ENCODE results near the gene SETBP1. TPM values are rescaled to one million over a fixed set of nuclear protein-coding genes. Genes with fewer than 3 reads are reported as not detected.
A peak's percentile ranks its signal among the peaks of the same experiment; 100 is the strongest.

SETBP1 gene
- total RNA-seq, 1 donor from 2014 or later, result 12.0 TPM

GRCh38 chr18:44693030-44693784 lies 12.5 kb downstream of the SETBP1 start:
- no peaks in the 10 kb centered on the region for H3K27me3 ChIP-seq
- no peak overlapping the region for H2AFZ ChIP-seq (replicated peaks)
- H3K9me3 Mint-ChIP-seq, result peaks cover 28% of the 10 kb centered on the region
- no peak for DNase-seq (ENCODE audit: low spot score)
- TF ChIP-seq CTCF (IDR thresholded peaks at IDR 0.05) (no peak), EZH2 (IDR thresholded peaks at IDR 0.05) (no peak), EZH2phosphoT487 (IDR thresholded peaks at IDR 0.05) (no peak)
- H3K9ac ChIP-seq, result no peak overlapping the region
- H3K27ac Mint-ChIP-seq, result no peak overlapping the region
- H3K4me1 Mint-ChIP-seq, result peaks cover 27% of the 10 kb centered on the region
- H3K4me1 ChIP-seq, result peaks cover 22% of the 10 kb centered on the region
- no peaks in the 10 kb centered on the region for H3K9me3 ChIP-seq (ENCODE audit: low read depth)
- no peak overlapping the region for H3K4me2 ChIP-seq
- H4K20me1 ChIP-seq (ENCODE audit: low read depth), result peaks cover 30% of the 10 kb centered on the region
- no peaks in the 10 kb centered on the region for H3F3A ChIP-seq (ENCODE audit: low read depth)
- H3K36me3 Mint-ChIP-seq, result peaks cover 52% of the 10 kb centered on the region
- no peak overlapping the region for H3K27ac ChIP-seq
- no peak overlapping the region for H3K4me3 Mint-ChIP-seq
- H3K36me3 ChIP-seq, result no peaks in the 10 kb centered on the region
- no peaks in the 10 kb centered on the region for H3K27me3 Mint-ChIP-seq (ENCODE audit: insufficient read depth, low read depth)
- H3K4me3 ChIP-seq, result no peak overlapping the region
- peaks cover 78% of the 10 kb centered on the region for H3K79me2 ChIP-seq (ENCODE audit: low read depth)

GRCh38 chr18:44695503-44695902 lies 14.8 kb downstream of the SETBP1 start:
- Histone ChIP-seq H3K27me3 (no peaks in the 10 kb centered on the region), H3K27ac (no peak overlapping the region), H3K4me1 (peaks cover 33% of the 10 kb centered on the region), H3K4me2 (no peak overlapping the region), H3K9ac (no peak overlapping the region), H3K4me3 (no peak overlapping the region), H3F3A (ENCODE audit: low read depth) (no peaks in the 10 kb centered on the region), H3K9me3 (ENCODE audit: low read depth) (no peaks in the 10 kb centered on the region), H2AFZ (replicated peaks) (no peak overlapping the region), H3K79me2 (ENCODE audit: low read depth) (peaks cover 61% of the 10 kb centered on the region), H3K36me3 (no peaks in the 10 kb centered on the region), H4K20me1 (ENCODE audit: low read depth) (peaks cover 28% of the 10 kb centered on the region)
- Mint-ChIP-seq H3K36me3 (peaks cover 44% of the 10 kb centered on the region), H3K27ac (peak overlapping the region; percentile 7), H3K27me3 (ENCODE audit: insufficient read depth, low read depth) (no peaks in the 10 kb centered on the region), H3K4me1 (peaks cover 33% of the 10 kb centered on the region), H3K4me3 (no peak overlapping the region), H3K9me3 (peaks cover 21% of the 10 kb centered on the region)
- no peak for DNase-seq (ENCODE audit: low spot score)
- TF ChIP-seq EZH2phosphoT487 (IDR thresholded peaks at IDR 0.05), result no peak
- no peak for TF ChIP-seq CTCF (IDR thresholded peaks at IDR 0.05)
- TF ChIP-seq EZH2 (IDR thresholded peaks at IDR 0.05), result no peak

GRCh38 chr18:44696892-44697291 lies 16.2 kb downstream of the SETBP1 start:
- no peaks in the 10 kb centered on the region for H3K27me3 ChIP-seq
- peaks cover 37% of the 10 kb centered on the region for H3K4me1 ChIP-seq
- no peak overlapping the region for H3K4me3 ChIP-seq
- peaks cover 28% of the 10 kb centered on the region for H4K20me1 ChIP-seq (ENCODE audit: low read depth)
- H3K9ac ChIP-seq, result no peak overlapping the region
- peaks cover 48% of the 10 kb centered on the region for H3K79me2 ChIP-seq (ENCODE audit: low read depth)
- Mint-ChIP-seq H3K36me3 (peaks cover 42% of the 10 kb centered on the region), H3K4me1 (peaks cover 38% of the 10 kb centered on the region), H3K4me3 (no peak overlapping the region), H3K9me3 (peaks cover 13% of the 10 kb centered on the region), H3K27ac (peak overlapping the region; percentile 12), H3K27me3 (ENCODE audit: insufficient read depth, low read depth) (peaks cover 2% of the 10 kb centered on the region)
- peak; percentile 37 for DNase-seq (ENCODE audit: low spot score)
- H3K36me3 ChIP-seq, result no peaks in the 10 kb centered on the region
- no peak overlapping the region for H2AFZ ChIP-seq (replicated peaks)
- no peak overlapping the region for H3K27ac ChIP-seq
- no peak overlapping the region for H3K4me2 ChIP-seq
- TF ChIP-seq EZH2phosphoT487 (IDR thresholded peaks at IDR 0.05) (no peak), CTCF (IDR thresholded peaks at IDR 0.05) (no peak), EZH2 (IDR thresholded peaks at IDR 0.05) (no peak)
- H3F3A ChIP-seq (ENCODE audit: low read depth), result no peaks in the 10 kb centered on the region
- no peaks in the 10 kb centered on the region for H3K9me3 ChIP-seq (ENCODE audit: low read depth)

All from neural progenitor cell (in vitro differentiated cells).